ENCODE results near the gene PRR30.

PRR30 gene

GRCh38 chr2:27152796-27153464 is 13.7 kb upstream of the PRR30 start:
- no peak for DNase-seq

DNA sequence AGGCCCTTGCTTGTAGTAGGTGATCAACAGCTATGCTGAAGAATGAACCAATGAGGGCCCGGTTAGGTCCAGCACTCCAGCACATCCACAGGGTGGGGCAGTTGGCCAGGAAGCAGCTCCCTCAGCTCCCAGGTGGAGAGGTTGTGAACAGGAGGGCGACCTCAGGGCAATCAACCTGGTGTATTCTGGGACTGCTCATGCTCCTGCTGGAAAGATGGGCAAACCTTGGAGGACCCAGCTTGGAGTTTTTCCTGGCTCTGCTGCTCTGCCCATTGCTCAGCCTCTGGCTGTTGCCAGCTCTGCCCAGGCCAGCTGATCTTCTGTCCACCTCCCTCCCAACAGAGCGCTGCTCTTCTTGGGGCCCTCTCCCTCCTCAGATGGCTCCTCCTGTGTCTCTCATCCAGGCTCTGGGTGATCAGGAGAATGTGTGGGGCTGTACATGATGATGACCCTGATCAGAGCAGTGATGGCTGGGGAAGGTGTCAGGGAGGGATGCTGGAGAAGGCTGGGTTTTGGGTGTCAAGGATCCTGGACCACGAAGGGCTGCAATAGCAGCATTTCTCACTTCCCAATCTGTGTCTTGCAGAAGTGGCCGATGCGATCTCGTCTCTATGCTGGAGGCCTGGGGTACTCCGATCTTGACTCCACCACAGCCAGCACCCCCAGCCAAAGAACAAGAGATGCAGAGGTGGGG is 13.0 kb upstream of the PRR30 start:
- DNase-seq = no peak

GRCh38 chr2:27150639-27151230 is 11.5 kb upstream of the PRR30 start:
- no peak for DNase-seq

DNA sequence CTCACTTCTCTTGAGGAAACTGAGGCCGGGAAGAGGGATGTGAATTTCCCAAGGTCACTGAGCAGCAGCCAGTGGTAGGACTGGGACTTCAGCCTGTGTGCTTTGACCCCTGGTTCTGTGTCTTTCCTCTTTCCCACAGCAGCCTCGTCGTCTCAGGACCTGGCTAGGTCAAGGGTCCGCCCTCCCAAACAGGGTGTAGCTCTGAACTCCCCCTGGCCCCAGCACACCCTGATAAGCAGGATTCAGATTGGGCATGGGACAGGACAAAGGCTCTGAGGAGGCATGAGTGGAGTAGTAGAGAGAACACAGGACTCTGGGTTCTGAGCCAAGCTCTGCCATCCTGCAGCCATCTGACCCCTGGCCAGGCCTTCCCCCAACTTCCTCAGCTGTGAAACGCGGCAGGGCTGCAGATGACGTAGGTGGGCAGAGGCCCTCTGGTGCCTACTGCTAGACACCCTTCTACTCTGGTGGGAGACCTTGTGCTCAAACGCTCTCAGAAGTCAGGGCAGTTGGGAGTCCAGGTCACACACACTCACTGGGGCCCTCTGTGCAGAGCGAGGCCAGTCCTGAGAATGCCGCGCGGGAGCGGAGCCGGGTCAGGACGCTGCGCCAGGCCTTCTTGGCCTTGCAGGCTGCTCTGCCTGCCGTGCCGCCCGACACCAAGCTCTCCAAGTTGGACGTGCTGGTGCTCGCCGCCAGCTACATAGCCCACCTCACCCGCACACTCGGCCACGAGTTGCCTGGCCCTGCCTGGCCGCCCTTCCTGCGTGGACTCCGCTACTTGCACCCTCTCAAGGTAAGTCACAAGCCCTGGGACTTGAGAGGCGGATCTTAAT is 10.6 kb upstream of the PRR30 start:
- DNase-seq = no peak

DNA sequence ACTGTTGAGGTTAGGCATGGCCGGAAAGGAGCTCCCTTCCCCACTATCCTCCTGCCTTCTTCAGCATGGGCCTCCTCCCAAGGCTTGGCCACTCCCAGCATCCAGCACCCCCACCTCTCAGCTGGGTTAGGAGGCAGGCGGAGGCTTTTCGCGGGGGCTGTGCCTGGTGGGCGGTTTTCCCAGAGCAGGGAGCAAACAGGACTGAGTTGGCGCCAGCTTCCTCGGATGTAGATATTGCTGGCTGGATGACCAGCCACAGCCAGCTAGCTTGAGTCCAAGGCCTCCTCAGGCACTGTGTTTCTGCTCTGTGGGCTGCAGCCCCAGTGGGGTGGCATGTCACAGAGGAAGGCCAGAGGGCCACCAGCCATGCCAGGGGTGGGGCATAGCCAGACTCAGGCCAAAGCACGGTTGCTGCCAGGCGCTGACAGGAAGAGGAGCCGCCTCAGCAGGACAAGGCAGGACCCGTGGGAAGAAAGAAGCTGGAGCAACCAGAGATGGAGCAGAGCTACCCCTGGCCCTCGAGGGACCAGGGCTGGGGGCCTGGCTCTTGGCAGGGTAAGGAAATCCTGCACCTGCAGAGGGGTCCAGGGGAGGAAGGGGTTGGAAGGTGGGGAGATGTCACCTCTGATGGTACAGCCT is 9.7 kb upstream of the PRR30 start, which contains the start of gene TCF23:
TSS of gene TCF23 (plus strand) at position 204 of the 639 bp plus-strand sequence. CDS start at position 334, 130 bp downstream.
- DNase-seq = no peak

DNA sequence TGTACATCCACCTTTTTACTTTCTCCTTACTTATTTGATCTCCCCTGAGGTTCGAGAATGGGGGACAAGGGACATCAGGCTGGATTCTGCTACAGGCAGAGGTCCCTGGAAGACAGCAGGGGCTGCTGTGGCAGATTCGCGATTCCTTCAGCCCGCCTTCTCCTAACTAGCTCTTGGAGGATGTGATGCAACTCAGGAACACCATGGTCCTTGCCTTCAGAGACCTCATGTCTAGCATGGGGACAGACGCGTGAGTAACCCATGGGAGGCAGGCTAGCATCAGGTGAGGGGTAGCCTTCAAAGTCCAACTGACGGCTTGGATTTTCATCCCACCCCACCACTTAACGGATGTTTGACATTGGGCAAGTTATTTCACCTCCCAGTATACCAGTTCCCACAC is 8.7 kb upstream of the PRR30 start:
- DNase-seq = no peak

DNA sequence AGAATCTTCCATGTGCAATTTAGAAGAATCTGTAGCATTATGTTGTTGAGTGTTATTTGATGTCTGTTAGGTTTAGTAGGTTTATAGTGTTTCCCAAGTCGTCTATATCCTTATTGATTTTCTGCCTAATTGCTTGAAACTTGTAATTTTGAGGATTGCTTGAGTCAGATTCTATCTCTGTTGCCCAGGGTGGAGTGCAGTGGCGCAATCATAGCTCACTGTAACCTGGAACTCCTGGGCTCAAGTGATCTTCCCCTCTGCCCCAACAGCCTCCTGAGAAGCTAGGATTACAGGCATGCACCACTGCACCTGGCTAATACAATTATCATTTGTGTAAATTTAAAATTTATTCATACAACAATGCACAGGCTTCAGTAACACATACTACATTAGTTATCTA is 6.5 kb upstream of the PRR30 start:
- DNase-seq = no peak

DNA sequence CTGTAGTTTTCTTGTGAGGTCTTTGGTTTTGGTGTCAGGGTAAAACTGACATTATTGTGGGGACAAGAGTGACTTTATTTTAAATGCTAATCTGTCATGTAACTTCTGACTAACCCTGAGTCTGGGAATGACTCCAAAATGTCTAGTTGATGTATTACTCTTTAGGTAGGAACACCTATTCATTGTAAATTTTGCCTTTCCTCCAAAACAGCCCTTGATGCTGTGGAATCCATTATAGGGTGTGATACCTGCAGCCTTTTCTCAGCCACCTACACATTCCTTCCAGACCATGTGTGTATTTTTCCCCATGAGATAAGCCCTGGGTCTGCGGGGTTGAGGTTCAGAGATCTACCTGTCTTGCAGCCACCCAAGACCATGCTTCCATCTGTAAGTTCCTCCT is 4.1 kb upstream of the PRR30 start:
- DNase-seq = no peak

DNA sequence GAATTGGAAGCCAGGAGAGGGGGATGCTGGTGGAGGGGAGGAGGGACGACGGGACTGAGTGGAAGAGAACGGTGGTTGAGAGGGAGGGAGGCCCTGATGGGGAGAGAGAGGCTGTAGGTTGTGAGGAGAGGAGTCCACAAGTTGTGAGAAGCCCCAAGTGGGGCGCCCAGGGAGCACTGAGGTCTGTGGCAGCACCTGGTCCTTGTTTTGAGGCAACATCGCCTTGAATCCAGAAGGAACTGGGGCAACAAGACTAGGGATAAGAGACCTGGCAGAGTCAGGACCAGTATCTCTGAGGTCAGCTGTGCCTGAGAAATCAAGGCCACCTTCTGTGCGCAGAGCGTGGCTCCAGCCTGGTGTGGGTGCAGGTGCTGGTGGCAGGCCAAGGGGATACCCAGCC is 1.1 kb downstream of the PRR30 start:
- DNase-seq = no peak

GRCh38 chr2:27137322-27137935 is 1.8 kb downstream of the PRR30 start:
- no peak for DNase-seq

DNA sequence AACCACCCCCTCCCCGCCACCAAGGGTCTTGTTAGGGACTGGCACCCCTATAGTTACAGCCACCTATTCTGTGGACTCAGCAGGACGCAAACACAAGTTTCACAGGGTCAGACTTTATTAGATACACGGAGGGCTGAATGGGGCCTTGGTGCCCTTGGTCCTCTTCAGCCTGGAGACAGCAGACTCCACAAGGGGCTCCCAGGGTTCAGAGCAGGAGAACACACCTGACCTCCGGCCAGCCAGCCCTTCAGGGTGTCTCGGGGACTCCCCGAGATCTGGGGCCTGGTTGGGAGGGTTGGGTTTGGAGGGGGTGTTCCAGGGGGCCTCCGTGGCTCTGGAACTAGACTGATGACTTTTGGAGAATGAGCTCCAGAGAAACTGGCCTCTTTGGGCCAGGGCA is 2.5 kb downstream of the PRR30 start:
- DNase-seq = no peak

DNA sequence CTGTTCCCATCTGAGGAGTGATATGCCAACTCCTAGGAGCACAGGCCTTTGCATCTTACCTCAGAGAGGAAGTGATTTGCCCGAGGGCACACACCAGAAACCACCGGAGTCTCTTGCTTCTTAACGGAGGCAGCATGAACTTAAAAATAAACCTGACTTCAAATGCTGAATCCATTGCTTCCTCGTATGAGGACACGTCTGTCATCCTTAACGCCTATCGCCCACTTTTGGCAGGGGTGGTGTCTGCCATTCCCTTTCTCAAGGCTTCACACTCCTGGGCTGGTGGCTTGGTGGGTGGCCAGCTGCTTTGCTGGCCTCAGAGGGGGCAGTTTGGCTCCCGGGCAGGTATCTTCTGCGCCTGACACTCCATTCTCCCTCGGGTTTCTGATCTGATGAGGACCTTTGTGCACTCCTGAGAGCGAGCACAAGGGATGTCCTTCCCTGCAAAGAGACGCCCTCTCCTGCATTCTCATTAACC is 3.7 kb downstream of the PRR30 start:
- DNase-seq = no peak

DNA sequence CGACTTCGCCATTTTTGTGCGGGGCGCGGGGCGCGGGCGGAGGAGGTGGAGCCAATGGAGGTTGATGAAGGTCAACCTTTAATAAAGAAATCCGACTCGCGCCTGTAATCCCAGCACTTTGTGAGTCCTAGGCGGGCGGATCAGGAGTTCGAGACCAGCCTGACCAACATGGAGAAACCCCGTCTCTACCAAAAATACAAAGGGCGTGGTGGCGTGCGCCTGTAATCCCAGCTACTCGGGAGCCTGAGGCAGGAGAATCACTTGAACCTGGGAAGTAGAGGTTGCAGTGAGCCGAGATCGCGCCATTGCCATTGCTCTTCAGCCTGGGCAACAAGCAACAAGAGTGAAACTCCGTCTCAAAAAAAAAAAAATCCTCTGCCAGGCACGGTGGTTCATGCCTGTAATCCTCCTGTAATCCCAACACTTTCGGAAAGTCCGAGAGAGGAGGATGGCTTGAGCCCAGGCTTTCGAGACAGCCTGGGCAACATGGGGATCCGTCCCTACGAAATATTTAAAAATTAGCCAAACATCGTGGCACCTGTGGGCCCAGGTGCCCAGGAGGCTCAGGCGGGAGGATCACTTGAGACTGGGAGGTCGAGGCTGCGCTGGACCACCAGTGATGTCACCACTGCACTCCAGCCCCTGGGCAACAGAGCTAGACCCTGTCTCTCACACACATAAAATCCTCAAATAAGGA is 4.3 kb downstream of the PRR30 start:
- DNase-seq = no peak

GRCh38 chr2:27133905-27134780 is 5.1 kb downstream of the PRR30 start, which contains the start of gene PREB:
PREB (minus strand) TSS chr2:27134636; CDS start chr2:27134421, 215 bp downstream.
- peak; percentile 86 to 96 for DNase-seq

- DNase-seq = no peak
Measured at GRCh38 chr2:27133195-27133875, 5.9 kb downstream of the PRR30 start.

DNA sequence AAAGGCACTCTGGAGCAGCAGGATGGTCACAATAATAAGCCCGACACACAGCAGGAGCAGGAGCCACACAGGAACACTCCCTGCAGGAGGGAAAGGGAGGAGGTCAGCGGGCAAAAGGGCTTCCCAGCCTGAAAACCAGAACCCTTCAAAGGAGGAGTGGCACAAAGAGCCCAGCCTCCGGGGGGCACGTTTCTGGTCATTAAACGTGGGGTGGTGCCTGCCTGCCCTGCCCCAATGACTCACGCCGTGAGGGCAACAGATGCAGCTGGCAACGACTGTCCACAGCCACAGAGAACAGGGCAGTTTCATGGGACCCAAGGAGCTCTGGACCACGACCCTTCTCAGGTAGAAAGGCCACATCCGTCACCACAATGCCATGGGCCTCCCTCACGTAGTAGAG is 7.8 kb downstream of the PRR30 start:
- DNase-seq = no peak

GRCh38 chr2:27130396-27130795 is 8.8 kb downstream of the PRR30 start:
- no peak for DNase-seq

GRCh38 chr2:27128668-27129571 is 10.3 kb downstream of the PRR30 start:
- DNase-seq = no peak

Measured in SW 1271 (cell line).